Hematopoietic multipotent progenitor cell treated with erythropoietin and hydrocortisone succinate and interleukin-3 and kit ligand, for 17 days (in vitro differentiated cells): ENCODE results near the gene COL23A1.
A peak's percentile ranks its signal among the peaks of the same experiment; 100 is the strongest.
"Not testable (repeated sequence)": the region's sequence is repeated elsewhere in the genome, so short reads cannot be mapped to it uniquely, and the experiment has no call there.

Source experiments
- DNase-seq: peaks from one replicate; pipeline ENCODE4 v3.0.0-alpha.2; 2015; ENCODE audit warnings: low spot score

COL23A1 gene

GRCh38 chr5:178505639-178506407 lies 84.4 kb downstream of the COL23A1 start:
- DNase-seq: no peak

GRCh38 chr5:178504340-178504960 lies 85.7 kb downstream of the COL23A1 start:
- DNase-seq: no peak

- DNase-seq: no peak
These were observed 87.6 kb downstream of the COL23A1 start for GRCh38 chr5:178502401-178503100.

- DNase-seq: no peak
These were observed 90.8 kb downstream of the COL23A1 start for GRCh38 chr5:178499352-178499751.

GRCh38 chr5:178496642-178497041 lies 93.6 kb downstream of the COL23A1 start:
- DNase-seq: no peak

- DNase-seq: no peak
These were observed 94.0 kb downstream of the COL23A1 start for GRCh38 chr5:178496214-178496613.

- no peak for DNase-seq
These were observed 94.5 kb downstream of the COL23A1 start for GRCh38 chr5:178495706-178496105.

- DNase-seq: no peak
These were observed 97.9 kb downstream of the COL23A1 start for GRCh38 chr5:178492278-178492677.

- DNase-seq: no peak
These were observed 99.1 kb downstream of the COL23A1 start for GRCh38 chr5:178490935-178491652.

GRCh38 chr5:178489271-178489976 lies 100.8 kb downstream of the COL23A1 start:
- no peak for DNase-seq

GRCh38 chr5:178488696-178489095 lies 101.5 kb downstream of the COL23A1 start:
- no peak for DNase-seq

GRCh38 chr5:178487911-178488600 lies 102.1 kb downstream of the COL23A1 start:
- DNase-seq: no peak

GRCh38 chr5:178486878-178487512 lies 103.2 kb downstream of the COL23A1 start:
- DNase-seq: not testable (repeated sequence)

GRCh38 chr5:178486239-178486641 lies 104.0 kb downstream of the COL23A1 start:
- DNase-seq: no peak

- no peak for DNase-seq
These were observed 106.6 kb downstream of the COL23A1 start for GRCh38 chr5:178483620-178484019.

- DNase-seq: no peak
These were observed 110.9 kb downstream of the COL23A1 start for GRCh38 chr5:178479261-178479660.

- no peak for DNase-seq
These were observed 111.8 kb downstream of the COL23A1 start for GRCh38 chr5:178478370-178478769.

- no peak for DNase-seq
These were observed 112.4 kb downstream of the COL23A1 start for GRCh38 chr5:178477802-178478201.

GRCh38 chr5:178476972-178477754 lies 113.0 kb downstream of the COL23A1 start:
- peak; percentile 56 for DNase-seq

- peak; percentile 88 for DNase-seq
These were observed 113.7 kb downstream of the COL23A1 start for GRCh38 chr5:178476531-178476930.
